ENCODE results near the gene ASPSCR1.
A peak's percentile ranks its signal among the peaks of the same experiment; 100 is the strongest.

ASPSCR1 gene

GRCh38 chr17:82054351-82055022 is 77.1 kb downstream of the ASPSCR1 start:
- no peak for DNase-seq (ENCODE audit: low read depth in 1 of 2, low spot score in 1 of 2)

GRCh38 chr17:82055023-82055964 is 77.9 kb downstream of the ASPSCR1 start:
- no peak for DNase-seq (ENCODE audit: low read depth in 1 of 2, low spot score in 1 of 2)

GRCh38 chr17:82055965-82056728 is 78.7 kb downstream of the ASPSCR1 start:
- no peak for DNase-seq (ENCODE audit: low read depth in 1 of 2, low spot score in 1 of 2)

- no peak for DNase-seq (ENCODE audit: low read depth in 1 of 2, low spot score in 1 of 2)
Measured at GRCh38 chr17:82056729-82057621, 79.5 kb downstream of the ASPSCR1 start.

- no peak for DNase-seq (ENCODE audit: low read depth in 1 of 2, low spot score in 1 of 2)
Measured at GRCh38 chr17:82058230-82058854, 80.9 kb downstream of the ASPSCR1 start.

GRCh38 chr17:82058855-82059249 is 81.4 kb downstream of the ASPSCR1 start:
- no peak for DNase-seq (ENCODE audit: low read depth in 1 of 2, low spot score in 1 of 2)

GRCh38 chr17:82059272-82060000 is 82.0 kb downstream of the ASPSCR1 start:
- no peak for DNase-seq (ENCODE audit: low read depth in 1 of 2, low spot score in 1 of 2)

- no peak for DNase-seq (ENCODE audit: low read depth in 1 of 2, low spot score in 1 of 2)
Measured at GRCh38 chr17:82060001-82060380, 82.6 kb downstream of the ASPSCR1 start.

GRCh38 chr17:82060614-82061013 is 83.2 kb downstream of the ASPSCR1 start:
- no peak for DNase-seq (ENCODE audit: low read depth in 1 of 2, low spot score in 1 of 2)

GRCh38 chr17:82061047-82061925 is 83.9 kb downstream of the ASPSCR1 start:
- DNase-seq (ENCODE audit: low read depth in 1 of 2, low spot score in 1 of 2) = no peak

- DNase-seq (ENCODE audit: low read depth in 1 of 2, low spot score in 1 of 2) = no peak
Measured at GRCh38 chr17:82062076-82062983, 84.9 kb downstream of the ASPSCR1 start.

- no peak for DNase-seq (ENCODE audit: low read depth in 1 of 2, low spot score in 1 of 2)
Measured at GRCh38 chr17:82062984-82063368, 85.5 kb downstream of the ASPSCR1 start.

GRCh38 chr17:82063424-82064415 is 86.3 kb downstream of the ASPSCR1 start:
- DNase-seq (ENCODE audit: low read depth in 1 of 2, low spot score in 1 of 2) = no peak

- DNase-seq (ENCODE audit: low read depth in 1 of 2, low spot score in 1 of 2) = no peak
Measured at GRCh38 chr17:82064433-82065192, 87.2 kb downstream of the ASPSCR1 start.

GRCh38 chr17:82065193-82065637 is 87.8 kb downstream of the ASPSCR1 start:
- peak in 1 of 2 donors; percentile 32 for DNase-seq (ENCODE audit: low read depth in 1 of 2, low spot score in 1 of 2)

All from activated CD4-positive, alpha-beta T cell treated with anti-CD3 and anti-CD28 coated beads, Interleukin-2, amount 50 U/mL, for 24 hours (primary cell).